Measurements from ENCODE around the gene FAT1. TPM values are rescaled to one million over a fixed set of nuclear protein-coding genes. Genes with fewer than 3 reads are reported as not detected.

FAT1 gene
- total and polyA plus RNA-seq, 2 donors (not counting 1 experiment from before 2014, with no cell fraction given), result 151 to 729 TPM

DNA sequence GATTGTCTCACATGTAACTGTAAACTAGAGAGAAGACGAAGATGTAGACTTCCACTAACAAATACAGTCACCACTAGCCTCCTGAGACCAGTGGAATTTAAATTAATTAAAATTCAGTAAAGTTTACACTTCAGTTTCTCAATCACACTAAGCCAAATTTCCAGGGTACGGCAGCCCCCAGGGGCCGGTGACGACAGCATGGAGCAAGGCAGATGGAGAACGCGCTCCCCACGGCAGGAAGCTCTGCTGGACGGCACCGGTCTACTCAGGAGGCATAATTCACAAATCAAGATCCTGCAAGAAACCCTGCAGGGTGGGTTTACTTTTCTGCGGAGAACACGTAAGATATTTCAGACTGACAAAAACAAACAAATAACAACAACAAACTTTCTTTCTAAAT, 80.7 kb downstream of the FAT1 start:
- Histone ChIP-seq H3K79me2 (ENCODE audit: control insufficient read depth, insufficient read depth, low read length) (peaks cover 16% of the 10 kb centered on the region), H3K4me3 (replicated peaks in 1 of 4; ENCODE audit: control extremely low read depth in 1 of 4, insufficient read depth in 1 of 4, low read depth in 3 of 4, low read length in 4 of 4) (no peak overlapping the region), H3K4me1 (ENCODE audit: control insufficient read depth, extremely low read depth, insufficient read depth, low read length) (peaks cover 14% of the 10 kb centered on the region), H2AFZ (ENCODE audit: low read length) (no peak overlapping the region), H3K4me2 (ENCODE audit: extremely low read depth, insufficient read depth, low read length) (no peak overlapping the region), H4K20me1 (ENCODE audit: control insufficient read depth, extremely low read depth, insufficient read depth, low read length) (no peaks in the 10 kb centered on the region), H3K9me3 (ENCODE audit: control insufficient read depth, insufficient read depth, low read depth, low read length) (no peaks in the 10 kb centered on the region), H3K36me3 (ENCODE audit: control insufficient read depth, insufficient read depth, low read length) (no peaks in the 10 kb centered on the region), H3K9ac (ENCODE audit: insufficient read depth, low read length) (no peak overlapping the region), H3K27ac (ENCODE audit: insufficient read depth, low read length) (peak overlapping the region; percentile 8), H3K27me3 (ENCODE audit: control insufficient read depth, insufficient read depth, low read length) (no peaks in the 10 kb centered on the region)
- DNase-seq (ENCODE audit: low read depth in 2 of 2), result no peak
- TF ChIP-seq, protein P1, sequence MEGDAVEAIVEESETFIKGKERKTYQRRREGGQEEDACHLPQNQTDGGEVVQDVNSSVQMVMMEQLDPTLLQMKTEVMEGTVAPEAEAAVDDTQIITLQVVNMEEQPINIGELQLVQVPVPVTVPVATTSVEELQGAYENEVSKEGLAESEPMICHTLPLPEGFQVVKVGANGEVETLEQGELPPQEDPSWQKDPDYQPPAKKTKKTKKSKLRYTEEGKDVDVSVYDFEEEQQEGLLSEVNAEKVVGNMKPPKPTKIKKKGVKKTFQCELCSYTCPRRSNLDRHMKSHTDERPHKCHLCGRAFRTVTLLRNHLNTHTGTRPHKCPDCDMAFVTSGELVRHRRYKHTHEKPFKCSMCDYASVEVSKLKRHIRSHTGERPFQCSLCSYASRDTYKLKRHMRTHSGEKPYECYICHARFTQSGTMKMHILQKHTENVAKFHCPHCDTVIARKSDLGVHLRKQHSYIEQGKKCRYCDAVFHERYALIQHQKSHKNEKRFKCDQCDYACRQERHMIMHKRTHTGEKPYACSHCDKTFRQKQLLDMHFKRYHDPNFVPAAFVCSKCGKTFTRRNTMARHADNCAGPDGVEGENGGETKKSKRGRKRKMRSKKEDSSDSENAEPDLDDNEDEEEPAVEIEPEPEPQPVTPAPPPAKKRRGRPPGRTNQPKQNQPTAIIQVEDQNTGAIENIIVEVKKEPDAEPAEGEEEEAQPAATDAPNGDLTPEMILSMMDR (conservative IDR thresholded peaks at IDR 0.05 in 1 of 2, IDR thresholded peaks at IDR 0.05 in 1 of 2; ENCODE audit: low read depth in 1 of 2, low read length in 2 of 2), result no peak
- no peak for TF ChIP-seq EZH2 (IDR thresholded peaks at IDR 0.05; ENCODE audit: low read length, missing control alignments)

DNA sequence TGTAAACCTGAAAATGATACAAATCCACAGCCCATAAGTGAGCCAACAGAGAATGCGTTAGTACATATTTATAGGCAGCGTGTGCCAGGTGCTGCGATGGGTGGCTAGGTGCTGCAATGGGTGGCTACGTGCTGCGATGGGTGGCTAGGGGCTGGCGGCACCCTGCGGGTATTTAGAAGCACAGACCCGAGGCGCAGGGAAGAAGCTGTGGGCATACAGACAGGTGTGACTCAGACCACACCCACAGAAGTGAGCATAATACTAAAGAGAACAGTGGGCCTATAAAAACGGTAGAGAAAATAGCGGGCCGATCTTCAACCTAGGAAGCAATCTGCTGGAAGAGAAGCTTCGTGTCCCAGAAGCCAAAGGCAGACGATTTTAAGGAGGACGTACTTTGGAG, 81.1 kb downstream of the FAT1 start:
- no peaks in the 10 kb centered on the region for H4K20me1 ChIP-seq (ENCODE audit: control insufficient read depth, extremely low read depth, insufficient read depth, low read length)
- DNase-seq (ENCODE audit: low read depth in 2 of 2), result no peak
- TF ChIP-seq, protein P1 (conservative IDR thresholded peaks at IDR 0.05 in 1 of 2, IDR thresholded peaks at IDR 0.05 in 1 of 2; ENCODE audit: low read depth in 1 of 2, low read length in 2 of 2), result no peak
- TF ChIP-seq EZH2 (IDR thresholded peaks at IDR 0.05; ENCODE audit: low read length, missing control alignments), result no peak
- H3K36me3 ChIP-seq (ENCODE audit: control insufficient read depth, insufficient read depth, low read length), result no peaks in the 10 kb centered on the region
- H3K9ac ChIP-seq (ENCODE audit: insufficient read depth, low read length), result no peak overlapping the region
- H3K4me3 ChIP-seq (replicated peaks in 1 of 4; ENCODE audit: control extremely low read depth in 1 of 4, insufficient read depth in 1 of 4, low read depth in 3 of 4, low read length in 4 of 4), result no peak overlapping the region
- H3K4me1 ChIP-seq (ENCODE audit: control insufficient read depth, extremely low read depth, insufficient read depth, low read length), result peaks cover 14% of the 10 kb centered on the region
- peak overlapping the region; percentile 8 for H3K27ac ChIP-seq (ENCODE audit: insufficient read depth, low read length)
- H3K9me3 ChIP-seq (ENCODE audit: control insufficient read depth, insufficient read depth, low read depth, low read length), result no peaks in the 10 kb centered on the region
- H3K79me2 ChIP-seq (ENCODE audit: control insufficient read depth, insufficient read depth, low read length), result peaks cover 16% of the 10 kb centered on the region
- H2AFZ ChIP-seq (ENCODE audit: low read length), result no peak overlapping the region
- H3K27me3 ChIP-seq (ENCODE audit: control insufficient read depth, insufficient read depth, low read length), result no peaks in the 10 kb centered on the region
- H3K4me2 ChIP-seq (ENCODE audit: extremely low read depth, insufficient read depth, low read length), result no peak overlapping the region

DNA sequence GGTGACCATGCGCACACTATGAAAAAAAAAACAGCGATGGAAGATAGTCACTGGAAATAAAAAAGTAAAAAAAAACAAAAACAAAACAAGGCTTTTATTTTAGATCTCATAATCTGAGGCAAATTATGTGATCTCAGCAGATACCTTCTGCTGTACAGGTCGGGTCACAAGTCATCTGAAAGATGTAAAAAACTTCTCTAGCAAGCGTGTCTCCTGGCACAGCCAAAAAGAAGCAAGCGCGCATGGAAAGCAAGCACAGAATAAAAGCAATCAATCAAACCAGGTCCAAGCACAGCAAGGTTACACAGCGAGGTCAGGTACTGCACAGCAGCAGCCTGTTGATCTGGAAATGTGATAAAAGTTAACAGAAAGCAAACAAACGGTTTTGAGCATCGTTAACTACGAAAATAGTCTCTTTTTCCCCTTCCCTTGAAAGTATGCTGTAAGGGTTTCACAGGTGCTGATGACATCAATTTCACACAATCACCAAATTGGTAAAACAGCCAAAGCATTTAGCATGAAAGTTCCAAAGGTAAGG, 89.0 kb downstream of the FAT1 start:
- no peaks in the 10 kb centered on the region for H3K79me2 ChIP-seq (ENCODE audit: control insufficient read depth, insufficient read depth, low read length)
- peaks cover 15% of the 10 kb centered on the region for H3K36me3 ChIP-seq (ENCODE audit: control insufficient read depth, insufficient read depth, low read length)
- no peaks in the 10 kb centered on the region for H4K20me1 ChIP-seq (ENCODE audit: control insufficient read depth, extremely low read depth, insufficient read depth, low read length)
- H3K27me3 ChIP-seq (ENCODE audit: control insufficient read depth, insufficient read depth, low read length), result no peaks in the 10 kb centered on the region
- DNase-seq (ENCODE audit: low read depth in 2 of 2), result no peak
- H3K4me2 ChIP-seq (ENCODE audit: extremely low read depth, insufficient read depth, low read length), result no peak overlapping the region
- H3K4me1 ChIP-seq (ENCODE audit: control insufficient read depth, extremely low read depth, insufficient read depth, low read length), result no peaks in the 10 kb centered on the region
- TF ChIP-seq, protein P1 (conservative IDR thresholded peaks at IDR 0.05 in 1 of 2, IDR thresholded peaks at IDR 0.05 in 1 of 2; ENCODE audit: low read depth in 1 of 2, low read length in 2 of 2), result no peak
- no peak for TF ChIP-seq EZH2 (IDR thresholded peaks at IDR 0.05; ENCODE audit: low read length, missing control alignments)
- H3K27ac ChIP-seq (ENCODE audit: insufficient read depth, low read length), result no peak overlapping the region
- H3K4me3 ChIP-seq (replicated peaks in 1 of 4; ENCODE audit: control extremely low read depth in 1 of 4, insufficient read depth in 1 of 4, low read depth in 3 of 4, low read length in 4 of 4), result no peak overlapping the region
- no peak overlapping the region for H2AFZ ChIP-seq (ENCODE audit: low read length)
- H3K9me3 ChIP-seq (ENCODE audit: control insufficient read depth, insufficient read depth, low read depth, low read length), result no peaks in the 10 kb centered on the region
- no peak overlapping the region for H3K9ac ChIP-seq (ENCODE audit: insufficient read depth, low read length)

Measured in fibroblast of lung (primary cell).